ENCODE data around the gene HOXA4. TPM values are rescaled to one million over a fixed set of nuclear protein-coding genes. Genes with fewer than 3 reads are reported as not detected.

Gene HOXA4
- total RNA-seq, 1 experiment from 2014 or later = 2.0 TPM

- Histone ChIP-seq H3K27me3 (ENCODE audit: insufficient read depth, low read length) (no peaks in the 10 kb centered on the region), H3K9me3 (ENCODE audit: control insufficient read depth in 1 of 2, insufficient read depth in 1 of 2, low read depth in 1 of 2, low read length in 2 of 2) (no peaks in the 10 kb centered on the region), H2AFZ (ENCODE audit: low read depth, low read length, poor library complexity, severe bottlenecking) (no peak within 1 kb of the TSS), H3K79me2 (ENCODE audit: insufficient read depth, low read length) (peaks cover 25% of the 10 kb centered on the region), H3K9ac (ENCODE audit: low read length) (peak within 1 kb of the TSS; percentile 76), H3K4me2 (ENCODE audit: low read length) (peak within 1 kb of the TSS; percentile 79), H3K36me3 (ENCODE audit: control insufficient read depth in 1 of 2, insufficient read depth in 2 of 2, low read length in 2 of 2) (no peaks in the 10 kb centered on the region), H3K9me2 (ENCODE audit: insufficient read depth) (no peaks in the 10 kb centered on the region), H3K4me1 (ENCODE audit: control insufficient read depth in 1 of 2, insufficient read depth in 2 of 2, low read length in 2 of 2) (peaks cover 10 to 19% of the 10 kb centered on the region in 2 experiments; a peak in 3 of 4 replicates), H3K27ac (ENCODE audit: low read depth, low read length) (peak within 1 kb of the TSS; percentile 77), H3K4me3 (replicated peaks in 1 of 2; ENCODE audit: low read depth in 1 of 2, low read length in 2 of 2) (peak within 1 kb of the TSS; percentile 74 to 86), H4K20me1 (ENCODE audit: insufficient read depth) (no peaks in the 10 kb centered on the region)
- no TSS peak for BruUV-seq (replicated peaks)
- TF ChIP-seq ELF1 (IDR thresholded peaks at IDR 0.05; ENCODE audit: borderline replicate concordance, low read depth) = no peak; the same call in 1 of the 2 replicates
- no peak for TF ChIP-seq FOSL1 (IDR thresholded peaks at IDR 0.05; ENCODE audit: low read depth)
- TF ChIP-seq YY1 (IDR thresholded peaks at IDR 0.05; ENCODE audit: extremely low read depth, insufficient replicate concordance, low read depth, low read length) = peak; percentile 6
- no peak for TF ChIP-seq ATF3 (IDR thresholded peaks at IDR 0.05)
- peak; percentile 56; the same call in 1 of the 2 replicates for TF ChIP-seq SP1 (IDR thresholded peaks at IDR 0.05; ENCODE audit: low read depth)
- peak; percentile 74 for TF ChIP-seq POLR2AphosphoS5 (IDR thresholded peaks at IDR 0.05; ENCODE audit: low read depth, low read length)
- TF ChIP-seq TCF7L2 (IDR thresholded peaks at IDR 0.05; ENCODE audit: borderline replicate concordance, extremely low read depth, insufficient read depth, insufficient read length) = peak; percentile 60
- peak; percentile 56 for TF ChIP-seq MAX (IDR thresholded peaks at IDR 0.05)
- peak; percentile 60 for TF ChIP-seq ZFX (IDR thresholded peaks at IDR 0.05)
- TF ChIP-seq ZBTB33 (IDR thresholded peaks at IDR 0.05; ENCODE audit: extremely low read depth, insufficient replicate concordance, low read length) = no peak
- TF ChIP-seq SIN3A (IDR thresholded peaks at IDR 0.05; ENCODE audit: low read depth) = peak; percentile 68; the same call in 1 of the 2 replicates
- TF ChIP-seq CTCF (IDR thresholded peaks at IDR 0.05 in 2 of 3, conservative IDR thresholded peaks at IDR 0.05 in 1 of 3; ENCODE audit: borderline replicate concordance in 1 of 3, insufficient read depth in 1 of 3, low read depth in 2 of 3, low read length in 2 of 3) = no peak
- no peak for TF ChIP-seq JUND (IDR thresholded peaks at IDR 0.05)
- DNase-seq (ENCODE audit: low read depth, low spot score) = peak; percentile 80
- POLR2A ChIA-PET = interaction anchor here (0.6 to 1.9 kb wide), 5 partner anchors 12 to 49 kb away, joined by 3 to 8 read pairs (median 4); no protein-coding TSS in a partner anchor
- peak; percentile 91 for ATAC-seq
- intact Hi-C loops (cut with micrococcal nuclease) = loop anchor here (1.0 kb wide), 1 partner anchor 19 kb away; no protein-coding TSS in a partner anchor
- CTCF ChIA-PET = no interaction called here
- RAD21 ChIA-PET (ENCODE audit: low non-redundant PET in 1 of 2, low total read pairs in 2 of 2, uncharacterized antibody in 2 of 2, unreplicated experiment in 2 of 2) = interaction anchor here in 1 of 2 experiments (1.3 kb wide), 1 partner anchor 19 kb away, joined by 3 read pairs; no protein-coding TSS in a partner anchor
These were observed 34.4 kb downstream of the HOXA4 start, which contains the start of gene HOXA1 for GRCh38 chr7:27095897-27096767. HOXA1 (minus strand) TSS chr7:27096000; CDS start chr7:27095912, 88 bp downstream.
